ENCODE results near the gene GOLT1B.

DNA sequence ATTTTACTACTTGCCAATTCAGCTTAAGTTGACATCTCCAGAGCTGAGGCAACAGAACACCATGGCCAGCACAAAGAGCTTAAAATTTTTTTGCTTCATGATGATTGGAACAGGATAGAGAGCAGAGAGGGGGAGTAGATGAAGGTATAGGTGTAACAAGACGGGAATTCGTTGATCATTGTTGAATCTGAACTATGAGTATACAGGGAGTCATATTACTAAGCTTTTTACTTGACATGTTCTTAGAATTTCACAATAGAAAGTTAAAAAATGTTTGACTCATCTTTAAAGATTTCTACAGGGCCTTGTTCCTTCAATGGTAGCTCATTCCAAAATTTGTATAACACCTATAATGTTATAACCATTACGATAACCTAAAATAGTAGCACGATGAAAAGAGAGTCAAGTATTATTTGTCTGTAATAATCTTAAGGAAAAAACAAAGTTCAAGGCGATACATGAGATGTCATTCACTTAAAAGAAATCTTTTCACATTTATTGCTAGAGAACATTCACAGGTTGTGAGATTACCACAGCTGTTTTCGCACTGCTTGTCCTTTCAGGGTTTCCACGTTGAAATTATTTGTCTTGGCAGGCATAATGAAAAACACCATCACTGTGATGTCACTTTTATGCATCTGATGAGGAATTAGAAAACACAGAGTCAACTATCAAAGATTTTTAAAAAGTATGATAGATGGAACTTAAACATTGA, 58.4 kb downstream of the GOLT1B start:
- TF ChIP-seq, protein P1, sequence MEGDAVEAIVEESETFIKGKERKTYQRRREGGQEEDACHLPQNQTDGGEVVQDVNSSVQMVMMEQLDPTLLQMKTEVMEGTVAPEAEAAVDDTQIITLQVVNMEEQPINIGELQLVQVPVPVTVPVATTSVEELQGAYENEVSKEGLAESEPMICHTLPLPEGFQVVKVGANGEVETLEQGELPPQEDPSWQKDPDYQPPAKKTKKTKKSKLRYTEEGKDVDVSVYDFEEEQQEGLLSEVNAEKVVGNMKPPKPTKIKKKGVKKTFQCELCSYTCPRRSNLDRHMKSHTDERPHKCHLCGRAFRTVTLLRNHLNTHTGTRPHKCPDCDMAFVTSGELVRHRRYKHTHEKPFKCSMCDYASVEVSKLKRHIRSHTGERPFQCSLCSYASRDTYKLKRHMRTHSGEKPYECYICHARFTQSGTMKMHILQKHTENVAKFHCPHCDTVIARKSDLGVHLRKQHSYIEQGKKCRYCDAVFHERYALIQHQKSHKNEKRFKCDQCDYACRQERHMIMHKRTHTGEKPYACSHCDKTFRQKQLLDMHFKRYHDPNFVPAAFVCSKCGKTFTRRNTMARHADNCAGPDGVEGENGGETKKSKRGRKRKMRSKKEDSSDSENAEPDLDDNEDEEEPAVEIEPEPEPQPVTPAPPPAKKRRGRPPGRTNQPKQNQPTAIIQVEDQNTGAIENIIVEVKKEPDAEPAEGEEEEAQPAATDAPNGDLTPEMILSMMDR (IDR thresholded peaks at IDR 0.05): no peak
- TF ChIP-seq EP300 (IDR thresholded peaks at IDR 0.05) (no peak), POLR2AphosphoS5 (IDR thresholded peaks at IDR 0.05) (no peak), POLR2A (IDR thresholded peaks at IDR 0.05; ENCODE audit: low read depth) (no peak)
